Neural crest cell (in vitro differentiated cells): Measurements from ENCODE around the gene ZNF423. TPM values are rescaled to one million over a fixed set of nuclear protein-coding genes. Genes with fewer than 3 reads are reported as not detected.

ENCODE experiments used
- DNase-seq: peaks from one replicate; pipeline ENCODE4 v3.0.0; 2021; ENCODE audit warnings: low read depth, mixed read lengths, low spot score
- H3K27ac Mint-ChIP-seq: one replicate; pipeline ENCODE4 v1.8.0; 2021; ENCODE audit warnings: mild to moderate bottlenecking, mixed read lengths; ENCODE audit not compliant: unreplicated experiment
- H3K27me3 Mint-ChIP-seq: 2 replicates; pipeline ENCODE4 v1.8.0; 2021; ENCODE audit warnings: low read depth, mild to moderate bottlenecking, mixed read lengths
- H3K36me3 Mint-ChIP-seq: 2 replicates; pipeline ENCODE4 v1.8.0; 2021; ENCODE audit warnings: low read depth, mild to moderate bottlenecking, mixed read lengths
- H3K4me1 Mint-ChIP-seq: 2 replicates; pipeline ENCODE4 v1.8.0; 2021; ENCODE audit warnings: mixed read lengths
- H3K4me3 Mint-ChIP-seq: one replicate; pipeline ENCODE4 v1.8.0; 2021; ENCODE audit warnings: mild to moderate bottlenecking, mixed read lengths
- H3K9me3 Mint-ChIP-seq: 2 replicates; pipeline ENCODE4 v1.8.0; 2021; ENCODE audit warnings: mixed read lengths
- total RNA-seq: library from RNA; stranded (reverse); gene quantifications from 2 replicates; pipeline ENCODE4 v1.2.1, GENCODE V29; 2021
- TF ChIP-seq, protein P1 (sequence below): fragments of 200-600 bp; sonication (generic); conservative IDR thresholded peaks from 2 replicates; pipeline ENCODE4 v1.5.0; 2021; ENCODE audit warnings: antibody characterized with exemption, mild to moderate bottlenecking

Gene ZNF423
- total RNA-seq, 1 donor from 2014 or later, result 55.4 TPM

- Mint-ChIP-seq H3K4me1 (peaks cover 16% of the 10 kb centered on the region), H3K9me3 (no peaks in the 10 kb centered on the region), H3K36me3 (peaks cover 3% of the 10 kb centered on the region), H3K4me3 (no peak overlapping the region), H3K27me3 (no peaks in the 10 kb centered on the region), H3K27ac (no peak overlapping the region)
- TF ChIP-seq, protein P1, sequence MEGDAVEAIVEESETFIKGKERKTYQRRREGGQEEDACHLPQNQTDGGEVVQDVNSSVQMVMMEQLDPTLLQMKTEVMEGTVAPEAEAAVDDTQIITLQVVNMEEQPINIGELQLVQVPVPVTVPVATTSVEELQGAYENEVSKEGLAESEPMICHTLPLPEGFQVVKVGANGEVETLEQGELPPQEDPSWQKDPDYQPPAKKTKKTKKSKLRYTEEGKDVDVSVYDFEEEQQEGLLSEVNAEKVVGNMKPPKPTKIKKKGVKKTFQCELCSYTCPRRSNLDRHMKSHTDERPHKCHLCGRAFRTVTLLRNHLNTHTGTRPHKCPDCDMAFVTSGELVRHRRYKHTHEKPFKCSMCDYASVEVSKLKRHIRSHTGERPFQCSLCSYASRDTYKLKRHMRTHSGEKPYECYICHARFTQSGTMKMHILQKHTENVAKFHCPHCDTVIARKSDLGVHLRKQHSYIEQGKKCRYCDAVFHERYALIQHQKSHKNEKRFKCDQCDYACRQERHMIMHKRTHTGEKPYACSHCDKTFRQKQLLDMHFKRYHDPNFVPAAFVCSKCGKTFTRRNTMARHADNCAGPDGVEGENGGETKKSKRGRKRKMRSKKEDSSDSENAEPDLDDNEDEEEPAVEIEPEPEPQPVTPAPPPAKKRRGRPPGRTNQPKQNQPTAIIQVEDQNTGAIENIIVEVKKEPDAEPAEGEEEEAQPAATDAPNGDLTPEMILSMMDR, result no peak
- no peak for DNase-seq
Measured at GRCh38 chr16:49493836-49494235, 362.1 kb downstream of the ZNF423 start.

DNA sequence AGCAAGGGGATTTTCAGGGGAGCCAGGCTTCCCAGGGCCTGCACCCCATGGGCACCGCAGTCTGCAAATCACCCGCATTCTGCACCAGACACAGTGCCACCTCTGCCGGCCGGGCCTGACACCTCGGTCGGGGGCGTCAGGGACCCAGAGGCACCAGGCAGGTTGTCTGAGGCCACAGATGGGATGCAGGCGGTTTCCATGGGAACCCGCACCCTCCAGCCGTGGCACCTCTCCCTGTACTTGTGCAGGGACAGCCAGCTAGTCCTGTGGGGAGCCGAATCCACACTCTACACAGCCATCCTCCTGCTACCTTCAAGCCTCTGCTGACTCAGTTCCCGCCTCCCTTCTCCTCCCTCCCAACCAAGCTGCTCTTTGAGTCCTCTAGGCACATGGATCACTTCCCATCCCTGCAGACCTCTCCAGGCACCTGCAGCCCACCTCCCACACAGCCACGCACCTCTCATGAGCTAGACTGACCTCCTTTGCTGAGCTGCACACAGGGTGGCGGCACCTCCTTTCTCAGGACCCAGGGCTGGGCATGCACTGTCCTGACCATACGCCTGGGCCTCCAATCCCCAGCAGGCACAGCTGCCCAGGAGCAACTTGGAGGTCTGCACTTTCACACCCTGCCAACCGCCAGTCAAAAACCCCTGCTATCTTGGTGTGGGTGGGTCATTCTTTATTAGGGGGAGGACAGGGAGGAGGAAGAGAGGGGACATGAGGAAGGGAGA lies 362.9 kb downstream of the ZNF423 start:
- Mint-ChIP-seq H3K36me3 (peaks cover 3% of the 10 kb centered on the region), H3K4me3 (no peak overlapping the region), H3K9me3 (no peaks in the 10 kb centered on the region), H3K27me3 (no peaks in the 10 kb centered on the region), H3K27ac (no peak overlapping the region), H3K4me1 (peaks cover 16% of the 10 kb centered on the region)
- no peak for DNase-seq
- TF ChIP-seq, protein P1, result no peak

GRCh38 chr16:49491771-49492761 lies 363.8 kb downstream of the ZNF423 start:
- TF ChIP-seq, protein P1, result peak; percentile 94
- Mint-ChIP-seq H3K9me3 (no peaks in the 10 kb centered on the region), H3K4me1 (peaks cover 16% of the 10 kb centered on the region), H3K36me3 (peaks cover 3% of the 10 kb centered on the region), H3K27ac (no peak overlapping the region), H3K4me3 (no peak overlapping the region), H3K27me3 (no peaks in the 10 kb centered on the region)
- peak; percentile 61 for DNase-seq

DNA sequence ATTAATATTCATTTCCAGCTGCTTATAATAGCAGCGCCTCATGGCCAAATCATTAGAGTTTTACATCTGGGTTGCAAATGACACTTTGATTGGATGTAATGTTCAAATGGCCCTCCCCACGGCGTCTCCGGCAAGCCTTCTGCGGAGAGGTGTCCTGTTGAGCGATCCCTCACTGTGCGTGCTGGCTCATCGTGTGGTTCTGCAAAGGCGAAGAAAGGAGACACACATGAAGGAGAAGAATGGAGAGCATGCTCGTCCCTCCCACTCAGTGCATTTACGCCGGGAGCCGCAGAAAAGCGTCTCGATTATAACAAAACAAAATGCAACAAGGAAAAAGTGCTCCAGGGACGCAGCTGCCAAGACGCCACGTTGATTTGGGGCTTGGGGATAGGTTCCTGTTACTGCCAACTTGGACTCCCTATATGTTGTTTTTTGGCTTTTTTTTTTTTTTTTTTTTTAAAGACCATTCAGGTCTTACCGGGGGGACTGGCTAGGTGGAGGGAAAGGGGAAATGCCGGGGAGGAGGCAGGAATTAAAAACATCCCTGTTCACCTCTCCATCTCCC lies 364.7 kb downstream of the ZNF423 start:
- TF ChIP-seq, protein P1, result no peak
- Mint-ChIP-seq H3K27me3 (no peaks in the 10 kb centered on the region), H3K4me1 (peaks cover 16% of the 10 kb centered on the region), H3K9me3 (no peaks in the 10 kb centered on the region), H3K36me3 (peaks cover 3% of the 10 kb centered on the region), H3K27ac (no peak overlapping the region), H3K4me3 (no peak overlapping the region)
- DNase-seq, result no peak

DNA sequence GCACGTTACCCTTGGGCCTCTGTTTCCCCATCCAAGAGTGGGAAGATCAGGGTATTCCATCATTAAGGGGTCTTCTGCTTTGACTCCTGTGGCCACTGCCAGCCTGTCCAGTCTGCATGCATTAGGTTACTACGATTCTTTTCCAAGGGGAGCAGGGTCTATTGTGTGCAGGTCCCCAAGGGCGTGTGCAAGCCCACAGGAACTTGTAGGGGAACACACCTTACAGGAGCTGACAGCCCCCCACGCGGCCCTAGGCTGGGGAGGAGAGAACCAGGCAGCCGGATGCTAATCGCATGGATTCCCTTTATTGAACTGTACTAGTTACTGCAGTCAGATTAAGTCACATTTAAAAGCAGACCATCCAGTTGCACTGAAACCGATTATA lies 365.6 kb downstream of the ZNF423 start:
- TF ChIP-seq, protein P1, result no peak
- H3K36me3 Mint-ChIP-seq, result peaks cover 3% of the 10 kb centered on the region
- no peaks in the 10 kb centered on the region for H3K9me3 Mint-ChIP-seq
- H3K27ac Mint-ChIP-seq, result no peak overlapping the region
- no peak overlapping the region for H3K4me3 Mint-ChIP-seq
- no peaks in the 10 kb centered on the region for H3K27me3 Mint-ChIP-seq
- DNase-seq, result no peak
- H3K4me1 Mint-ChIP-seq, result peaks cover 16% of the 10 kb centered on the region
